C4-2B (cell line): ENCODE data around the gene MARCHF2.

Source experiments
- ZFX ChIP-seq: fragments of 450-650 bp; IDR thresholded peaks from 2 replicates; pipeline ENCODE4 v1.6.1; 2017
- TF ChIP-seq, protein P1 (sequence below): fragments of 450-650 bp; conservative IDR thresholded peaks from 2 replicates; pipeline ENCODE4 v1.5.1; 2017; ENCODE audit warnings: mild to moderate bottlenecking

- TF ChIP-seq, protein P1, sequence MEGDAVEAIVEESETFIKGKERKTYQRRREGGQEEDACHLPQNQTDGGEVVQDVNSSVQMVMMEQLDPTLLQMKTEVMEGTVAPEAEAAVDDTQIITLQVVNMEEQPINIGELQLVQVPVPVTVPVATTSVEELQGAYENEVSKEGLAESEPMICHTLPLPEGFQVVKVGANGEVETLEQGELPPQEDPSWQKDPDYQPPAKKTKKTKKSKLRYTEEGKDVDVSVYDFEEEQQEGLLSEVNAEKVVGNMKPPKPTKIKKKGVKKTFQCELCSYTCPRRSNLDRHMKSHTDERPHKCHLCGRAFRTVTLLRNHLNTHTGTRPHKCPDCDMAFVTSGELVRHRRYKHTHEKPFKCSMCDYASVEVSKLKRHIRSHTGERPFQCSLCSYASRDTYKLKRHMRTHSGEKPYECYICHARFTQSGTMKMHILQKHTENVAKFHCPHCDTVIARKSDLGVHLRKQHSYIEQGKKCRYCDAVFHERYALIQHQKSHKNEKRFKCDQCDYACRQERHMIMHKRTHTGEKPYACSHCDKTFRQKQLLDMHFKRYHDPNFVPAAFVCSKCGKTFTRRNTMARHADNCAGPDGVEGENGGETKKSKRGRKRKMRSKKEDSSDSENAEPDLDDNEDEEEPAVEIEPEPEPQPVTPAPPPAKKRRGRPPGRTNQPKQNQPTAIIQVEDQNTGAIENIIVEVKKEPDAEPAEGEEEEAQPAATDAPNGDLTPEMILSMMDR: no peak
- TF ChIP-seq ZFX: no peak
These were observed 33.1 kb downstream of the MARCHF2 start for GRCh38 chr19:8446061-8446709.
